K562 (cell line): Measurements from ENCODE around the gene FAM168B. TPM values are rescaled to one million over a fixed set of nuclear protein-coding genes. Genes with fewer than 3 reads are reported as not detected.

Experiments used
- ATAC-seq: fragments of 200-7000 bp; cut with Tn5 transposase; 3 replicates; pipeline ENCODE4 v1.9.1; 2020; ENCODE audit warnings: moderate library complexity
- BruUV-seq: library from RNA; stranded (reverse); fragments of 400-500 nt; replicated peaks from 2 replicates; lab custom pipeline; 2021; lab: Mats Ljungman, UMichigan
- CTCF ChIA-PET: fragments of 300-600 bp; formaldehyde crosslinking; extraction: SDS; loops from one replicate; lab custom pipeline; 2021; ENCODE audit warnings: low intra/inter-chr PET ratio; lab: Yijun Ruan, JAX
- POLR2A ChIA-PET: fragments of 300-600, 350-650 bp; sonication (Branson Sonifier 250); formaldehyde crosslinking; extraction: SDS; loops from one replicate; lab custom pipeline; 2021; ENCODE audit warnings: antibody characterized with exemption, inconsistent platforms; lab: Yijun Ruan, JAX
- DNase-seq, 4 experiments: peaks; one replicate each; pipeline versions ENCODE4 v3.0.0 to v3.0.0-alpha.2; 2011 to 2018; ENCODE audit warnings: low spot score in 3 of 4, mixed read lengths in 3 of 4; ENCODE audit errors: extremely low read depth in 1 of 4
- FAIRE-seq: peaks from 2 replicates; lab custom pipeline; 2011; peaks lifted over from hg19 to GRCh38; lab: Jason Lieb, UNC
- H2AFZ ChIP-seq: 2 replicates; pipeline ENCODE4 v1.6.0; 2011; ENCODE audit warnings: low read depth, low read length, control low read depth, inconsistent platforms
- H3K27ac ChIP-seq: fragments of 200-600 bp; 3 replicates; pipeline ENCODE4 v1.8.0; 2011; ENCODE audit warnings: low read depth, mild to moderate bottlenecking, control low read depth, inconsistent platforms, low read length, moderate library complexity, mixed read lengths; ENCODE audit errors: extremely low read depth
- H3K27me3 ChIP-seq, 2 experiments: fragments of 300-600 bp in 1 of 2; 2 replicates in 1 of 2; 3 replicates in 1 of 2; pipeline versions ENCODE4 v1.6.0 to v1.8.0; 2011; ENCODE audit warnings: inconsistent platforms in 2 of 2, low read length in 2 of 2, mild to moderate bottlenecking in 1 of 2, mixed read lengths in 1 of 2, moderate library complexity in 1 of 2; ENCODE audit not compliant: control insufficient read depth in 2 of 2, insufficient read depth in 2 of 2
- H3K36me3 ChIP-seq: fragments of 300-600 bp; 3 replicates; pipeline ENCODE4 v1.8.0; 2011; ENCODE audit warnings: mild to moderate bottlenecking, low read length, inconsistent platforms; ENCODE audit not compliant: control insufficient read depth, insufficient read depth
- H3K4me1 ChIP-seq, 2 experiments: fragments of 200-600 bp in 1 of 2; replicated peaks in 1 of 2; 2 replicates in 1 of 2; 3 replicates in 1 of 2; pipeline versions ENCODE4 v1.5.1 to v1.8.0; 2011; ENCODE audit warnings: inconsistent platforms in 2 of 2, low read length in 2 of 2, mild to moderate bottlenecking in 1 of 2, mixed read lengths in 1 of 2, moderate library complexity in 1 of 2; ENCODE audit not compliant: control insufficient read depth in 2 of 2, insufficient read depth in 2 of 2
- H3K4me2 ChIP-seq: 2 replicates; pipeline ENCODE4 v1.6.1; 2011; ENCODE audit warnings: low read length, control low read depth, inconsistent platforms, mixed read lengths; ENCODE audit not compliant: insufficient read depth
- H3K4me3 ChIP-seq: fragments of 200-600 bp; sonication (generic), shearing (Covaris generic); 2 replicates; pipeline ENCODE4 v1.5.1; 2016; ENCODE audit warnings: control low read depth, inconsistent platforms
- H3K79me2 ChIP-seq: fragments of 200-600 bp; 3 replicates; pipeline ENCODE4 v1.8.0; 2011; ENCODE audit warnings: low read length, inconsistent platforms; ENCODE audit not compliant: control insufficient read depth, insufficient read depth
- H3K9ac ChIP-seq, 2 experiments: 2 replicates each; pipeline versions ENCODE4 v1.6.0 to v1.6.1; 2011; ENCODE audit warnings: low read depth in 2 of 2, low read length in 2 of 2, control low read depth in 1 of 2, inconsistent platforms in 1 of 2, mild to moderate bottlenecking in 1 of 2, mixed read lengths in 1 of 2; ENCODE audit not compliant: insufficient read depth in 1 of 2
- H3K9me1 ChIP-seq: one replicate; pipeline ENCODE4 v1.6.0; 2011; ENCODE audit warnings: inconsistent platforms, mild to moderate bottlenecking, low read length, moderate library complexity; ENCODE audit not compliant: control insufficient read depth, insufficient read depth
- H3K9me3 ChIP-seq: replicated peaks from 2 replicates; pipeline ENCODE4 v1.5.1; 2011; ENCODE audit warnings: low read depth, low read length, inconsistent platforms; ENCODE audit not compliant: control insufficient read depth, insufficient read depth
- H4K20me1 ChIP-seq: replicated peaks from 2 replicates; pipeline ENCODE4 v1.6.1; 2011; ENCODE audit warnings: low read length, inconsistent platforms, mixed read lengths; ENCODE audit not compliant: control insufficient read depth, insufficient read depth
- ATF7 ChIP-seq: fragments of 450-650 bp; IDR thresholded peaks from 2 replicates; pipeline ENCODE4 v1.7.1; 2014; ENCODE audit warnings: mild to moderate bottlenecking, moderate library complexity
- C11orf30 ChIP-seq: fragments of 450-650 bp; IDR thresholded peaks from 2 replicates; pipeline ENCODE4 v1.6.1; 2016; ENCODE audit warnings: low read depth, mild to moderate bottlenecking
- CBX1 ChIP-seq: sonication (generic); IDR thresholded peaks from 2 replicates; pipeline ENCODE4 v1.6.1; 2016; ENCODE audit warnings: antibody characterized with exemption, low read depth, mild to moderate bottlenecking
- JUN ChIP-seq, 2 experiments: sonication (generic) in 1 of 2; formaldehyde crosslinking in 1 of 2; IDR thresholded peaks; 2 replicates each; pipeline versions ENCODE4 v1.6.1 to v1.8.0; 2012 to 2022; ENCODE audit warnings: borderline replicate concordance in 2 of 2, mild to moderate bottlenecking in 2 of 2, improper control_type of control experiment in 1 of 2, low read depth in 1 of 2, low read length in 1 of 2, missing genetic modification reagents in 1 of 2
- MAFG ChIP-seq: fragments of 450-650 bp; conservative IDR thresholded peaks from 2 replicates; pipeline ENCODE4 v1.6.1; 2016; ENCODE audit warnings: missing genetic modification characterization, missing compliant biosample characterization
- NFE2 ChIP-seq: IDR thresholded peaks from 2 replicates; pipeline ENCODE4 v1.6.1; 2014; ENCODE audit warnings: antibody characterized with exemption, low read depth
- PHF21A ChIP-seq: fragments of 450-650 bp; IDR thresholded peaks from 2 replicates; pipeline ENCODE4 v1.6.1; 2017; ENCODE audit warnings: low read depth, borderline replicate concordance
- RCOR1 ChIP-seq, 2 experiments: IDR thresholded peaks; 2 replicates each; pipeline ENCODE4 v1.6.1; 2012; ENCODE audit warnings: low read depth in 2 of 2, low read length in 2 of 2, borderline replicate concordance in 1 of 2, improper control_type of control experiment in 1 of 2
- THRAP3 ChIP-seq: fragments of 450-650 bp; IDR thresholded peaks from 2 replicates; pipeline ENCODE4 v1.6.1; 2016; ENCODE audit warnings: mild to moderate bottlenecking, inconsistent platforms, borderline replicate concordance
- ZFX ChIP-seq: sonication (generic); formaldehyde crosslinking; IDR thresholded peaks from 2 replicates; pipeline ENCODE4 v1.8.0; 2022; ENCODE audit warnings: mild to moderate bottlenecking, missing genetic modification reagents, moderate library complexity
- ZNF175 ChIP-seq: fragments of 200-800 bp; sonication (Bioruptor generic); IDR thresholded peaks from 2 replicates; pipeline ENCODE4 v1.6.1; 2016; ENCODE audit warnings: low read depth, mild to moderate bottlenecking, missing genetic modification characterization, missing compliant biosample characterization
- ZNF384 ChIP-seq: IDR thresholded peaks from 2 replicates; pipeline ENCODE4 v1.6.1; 2012; ENCODE audit warnings: low read depth, low read length, improper control_type of control experiment
- ZNF507 ChIP-seq: conservative IDR thresholded peaks from 2 replicates; pipeline ENCODE4 v1.6.1; 2017; ENCODE audit warnings: missing genetic modification characterization, missing compliant biosample characterization
- WGBS: fragments of 100-300 bp; shearing (Covaris generic); methylation state at CpG from one replicate; pipeline ENCODE4 v1.1.6; 2016; ENCODE audit warnings: low coverage, mixed read lengths; ENCODE audit not compliant: insufficient coverage; ENCODE audit errors: missing lambda C conversion rate; 5-methylcytosine and 5-hydroxymethylcytosine counted together
- in situ Hi-C: fragments of 300-500 bp; cut with MboI; formaldehyde crosslinking; loops from 4 replicates; pipeline ENCODE4 v1.15.0; 2018; ENCODE audit warnings: inconsistent platforms, mixed read lengths
- intact Hi-C: fragments of 100-400 bp; cut with micrococcal nuclease; formaldehyde crosslinking; loops from 2 replicates; pipeline ENCODE4 v1.14.2; 2022
- polyA plus RNA-seq, 8 experiments: library from polyadenylated mRNA; depleted of rRNA in 4 of 8; stranded (reverse) in 5 of 8; unstranded in 3 of 8; fragments of >200 nt; fragmentation: Nextera tagmentation in 2 of 8; fragmentation: Illumina TruSeq in 1 of 8; extraction: Ambion mirVana in 2 of 8; extraction: Trizol in 1 of 8; gene quantifications; 2 replicates each; pipeline versions ENCODE4 v1.2.1 to v1.2.3, GENCODE V29; 2011 to 2014; ENCODE audit warnings: inconsistent platforms in 1 of 8, missing spikeins in 1 of 8
- total RNA-seq, 7 experiments: library from RNA; depleted of rRNA in 6 of 7; stranded (reverse); fragments of >200 nt in 6 of 7; fragmentation: Illumina TruSeq in 2 of 7; extraction: Trizol in 2 of 7; gene quantifications; 2 replicates each; pipeline versions ENCODE4 v1.2.1 to v1.2.3, GENCODE V29; 2011 to 2021; ENCODE audit warnings: low replicate concordance in 1 of 7
- TF ChIP-seq, protein P1 (sequence below): sonication (generic); formaldehyde crosslinking; IDR thresholded peaks from 2 replicates; pipeline ENCODE4 v1.9.0; 2022; ENCODE audit warnings: mild to moderate bottlenecking, missing genetic modification reagents

FAM168B gene
- total and polyA plus RNA-seq, 9 of the 15 experiments (the other 6 are each of a cell fraction or from before 2014, with no cell fraction given), result 3.3 to 76.0 (median 46.1) TPM

DNA sequence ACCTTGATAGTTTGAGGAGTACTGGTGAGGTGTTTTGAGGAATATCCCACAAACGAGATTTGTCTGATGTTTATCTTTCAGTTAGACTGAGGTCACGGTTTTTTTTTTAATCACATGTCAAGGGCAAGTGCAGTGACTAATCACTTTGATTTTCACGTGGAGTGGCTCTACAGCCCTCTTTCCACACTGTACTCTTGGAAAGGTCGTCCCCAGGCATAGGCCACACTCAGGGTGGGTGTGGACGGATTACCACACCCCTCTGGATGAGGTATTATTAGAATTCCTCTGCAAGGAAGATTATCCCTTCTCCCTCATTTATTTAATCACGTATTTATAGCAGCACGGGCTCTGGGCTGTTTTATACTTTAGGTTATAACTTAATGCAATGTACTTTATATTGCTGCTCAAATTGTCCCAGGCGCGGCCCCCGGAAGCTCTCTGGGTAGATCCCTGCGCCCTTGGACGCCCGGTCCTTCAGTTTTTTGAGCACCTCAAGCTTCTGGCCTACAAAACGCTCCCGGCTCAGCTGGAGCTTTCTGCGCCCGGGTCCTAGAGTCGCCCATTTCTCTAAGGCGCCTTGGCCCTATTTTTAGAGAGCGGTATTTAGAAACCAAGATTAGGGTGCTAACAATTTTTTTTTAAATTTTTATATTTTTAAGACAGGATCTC is 11.4 kb upstream of the FAM168B start:
- H3K4me3 ChIP-seq, result peak overlapping the region; percentile 69
- H3K4me1 ChIP-seq, result peaks cover 10 to 24% of the 10 kb centered on the region in 2 experiments; a peak in 4 of 5 replicates
- no peaks in the 10 kb centered on the region for H3K27me3 ChIP-seq
- H4K20me1 ChIP-seq, result peaks cover 9% of the 10 kb centered on the region
- H3K4me2 ChIP-seq, result peak overlapping the region; percentile 98
- H3K79me2 ChIP-seq, result peaks cover 46% of the 10 kb centered on the region
- peak; percentile 81 for ATAC-seq
- peak overlapping the region; percentile 84 to 99 for H3K9ac ChIP-seq
- H3K9me3 ChIP-seq, result no peaks in the 10 kb centered on the region
- WGBS, result under 1% methylated on average over 20 of the region's 20 CpGs
- peak; percentile 45 to 71 (median 64) for DNase-seq
- H3K9me1 ChIP-seq, result no peaks in the 10 kb centered on the region
- peak; percentile 72 for FAIRE-seq
- BruUV-seq, result TSS peak; percentile 96
- intact Hi-C loops, result no loop called here
- in situ Hi-C loops, result no loop called here
- peak overlapping the region; percentile 90 for H3K27ac ChIP-seq
- H3K36me3 ChIP-seq, result peaks cover 22% of the 10 kb centered on the region; the same call in 2 of the 3 replicates
- POLR2A ChIA-PET, result interaction anchor here (0.5 to 4.4 kb wide), 4 partner anchors 9 to 1786 kb away, joined by 3 to 35 read pairs (median 6); partner anchors contain the start of gene FAM168B
- H2AFZ ChIP-seq, result peak overlapping the region; percentile 83
- CTCF ChIA-PET, result interaction anchor here (0.6 kb wide), 1 partner anchor 12 kb away, joined by 5 read pairs; no protein-coding TSS in a partner anchor
- TF ChIP-seq NFE2 (peak; percentile 75), ZNF384 (peak; percentile 83), RCOR1 (IDR thresholded peaks at IDR 0.05; ENCODE audit: borderline replicate concordance in 1 of 2, low read depth in 2 of 2, low read length in 2 of 2) (peak in 1 of 2 experiments; percentile 82; a peak in 2 of 4 replicates), ZNF507 (tag) (no peak), ZNF175 (CRISPR knock-in tag) (peak; percentile 72; the same call in 1 of the 2 replicates), C11orf30 (peak; percentile 61; the same call in 1 of the 2 replicates), PHF21A (peak; percentile 23; the same call in 1 of the 2 replicates), ATF7 (peak; percentile 40), JUN (IDR thresholded peaks at IDR 0.05; ENCODE audit: borderline replicate concordance, low read depth, low read length) (peak; percentile 69; the same call in 1 of the 2 replicates), JUN (CRISPR knock-in tag; IDR thresholded peaks at IDR 0.05; ENCODE audit: borderline replicate concordance) (no peak), CBX1 (peak; percentile 55; the same call in 1 of the 2 replicates), ZFX (CRISPR knock-in tag) (peak; percentile 85), THRAP3 (no peak), MAFG (tag) (peak; percentile 72)
- TF ChIP-seq, protein P1, sequence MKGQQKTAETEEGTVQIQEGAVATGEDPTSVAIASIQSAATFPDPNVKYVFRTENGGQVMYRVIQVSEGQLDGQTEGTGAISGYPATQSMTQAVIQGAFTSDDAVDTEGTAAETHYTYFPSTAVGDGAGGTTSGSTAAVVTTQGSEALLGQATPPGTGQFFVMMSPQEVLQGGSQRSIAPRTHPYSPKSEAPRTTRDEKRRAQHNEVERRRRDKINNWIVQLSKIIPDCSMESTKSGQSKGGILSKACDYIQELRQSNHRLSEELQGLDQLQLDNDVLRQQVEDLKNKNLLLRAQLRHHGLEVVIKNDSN (CRISPR knock-in tag), result no peak
